ENCODE results near the gene LILRA6. TPM values are rescaled to one million over a fixed set of nuclear protein-coding genes. Genes with fewer than 3 reads are reported as not detected.
A peak's percentile ranks its signal among the peaks of the same experiment; 100 is the strongest.
"Not testable (repeated sequence)": the region's sequence is repeated elsewhere in the genome, so short reads cannot be mapped to it uniquely, and the experiment has no call there.

The LILRA6 gene
- total RNA-seq, 1 donor = not detected

GRCh38 chr19:54247106-54247930, 4.7 kb upstream of the LILRA6 start:
- no peaks in the 10 kb centered on the region for H3K79me2 ChIP-seq (ENCODE audit: insufficient read depth, low read length)
- H3K4me1 ChIP-seq (ENCODE audit: insufficient read depth, low read length) = peaks cover 3% of the 10 kb centered on the region
- H3K27ac ChIP-seq (ENCODE audit: low read depth, low read length) = no peak overlapping the region
- no peaks in the 10 kb centered on the region for H4K20me1 ChIP-seq (ENCODE audit: insufficient read depth, low read length)
- no peaks in the 10 kb centered on the region for H3K9me3 ChIP-seq (ENCODE audit: low read depth, low read length)
- no peaks in the 10 kb centered on the region for H3K36me3 ChIP-seq (ENCODE audit: insufficient read depth, low read length)
- H2AFZ ChIP-seq (ENCODE audit: low read length) = peak overlapping the region; percentile 58
- peak overlapping the region; percentile 39 for H3K4me3 ChIP-seq (ENCODE audit: insufficient read depth, low read length)
- TF ChIP-seq CTCF (IDR thresholded peaks at IDR 0.05; ENCODE audit: extremely low read depth, low read depth, low read length) = no peak
- peak overlapping the region; percentile 69 for H3K4me2 ChIP-seq (ENCODE audit: insufficient read depth, low read length)
- no peaks in the 10 kb centered on the region for H3K27me3 ChIP-seq (ENCODE audit: insufficient read depth, low read length)
- DNase-seq (ENCODE audit: insufficient read length, low spot score, missing footprints) = peak; percentile 80

GRCh38 chr19:54245936-54246335, 3.3 kb upstream of the LILRA6 start:
- H2AFZ ChIP-seq (ENCODE audit: low read length) = no peak overlapping the region
- peaks cover 3% of the 10 kb centered on the region for H3K4me1 ChIP-seq (ENCODE audit: insufficient read depth, low read length)
- H3K4me2 ChIP-seq (ENCODE audit: insufficient read depth, low read length) = no peak overlapping the region
- no peaks in the 10 kb centered on the region for H3K9me3 ChIP-seq (ENCODE audit: low read depth, low read length)
- no peaks in the 10 kb centered on the region for H3K36me3 ChIP-seq (ENCODE audit: insufficient read depth, low read length)
- no peaks in the 10 kb centered on the region for H3K79me2 ChIP-seq (ENCODE audit: insufficient read depth, low read length)
- H3K27ac ChIP-seq (ENCODE audit: low read depth, low read length) = no peak overlapping the region
- peak; percentile 35 for DNase-seq (ENCODE audit: insufficient read length, low spot score, missing footprints)
- H3K4me3 ChIP-seq (ENCODE audit: insufficient read depth, low read length) = no peak overlapping the region
- no peaks in the 10 kb centered on the region for H3K27me3 ChIP-seq (ENCODE audit: insufficient read depth, low read length)
- TF ChIP-seq CTCF (IDR thresholded peaks at IDR 0.05; ENCODE audit: extremely low read depth, low read depth, low read length) = no peak
- H4K20me1 ChIP-seq (ENCODE audit: insufficient read depth, low read length) = no peaks in the 10 kb centered on the region

GRCh38 chr19:54243809-54244208, 1.2 kb upstream of the LILRA6 start:
- not testable (repeated sequence) for H2AFZ ChIP-seq (ENCODE audit: low read length); H3K27me3 ChIP-seq (ENCODE audit: insufficient read depth, low read length); H3K27ac ChIP-seq (ENCODE audit: low read depth, low read length); H3K36me3 ChIP-seq (ENCODE audit: insufficient read depth, low read length); H3K4me3 ChIP-seq (ENCODE audit: insufficient read depth, low read length); H3K79me2 ChIP-seq (ENCODE audit: insufficient read depth, low read length); H3K4me1 ChIP-seq (ENCODE audit: insufficient read depth, low read length); H3K9me3 ChIP-seq (ENCODE audit: low read depth, low read length); H3K4me2 ChIP-seq (ENCODE audit: insufficient read depth, low read length); DNase-seq (ENCODE audit: insufficient read length, low spot score, missing footprints); H4K20me1 ChIP-seq (ENCODE audit: insufficient read depth, low read length)

GRCh38 chr19:54242234-54242633, 356 bp downstream of the LILRA6 start:
- H3K27ac ChIP-seq (ENCODE audit: low read depth, low read length); DNase-seq (ENCODE audit: insufficient read length, low spot score, missing footprints); H3K9me3 ChIP-seq (ENCODE audit: low read depth, low read length); H4K20me1 ChIP-seq (ENCODE audit: insufficient read depth, low read length); H2AFZ ChIP-seq (ENCODE audit: low read length); H3K4me1 ChIP-seq (ENCODE audit: insufficient read depth, low read length); H3K4me2 ChIP-seq (ENCODE audit: insufficient read depth, low read length); H3K27me3 ChIP-seq (ENCODE audit: insufficient read depth, low read length); H3K36me3 ChIP-seq (ENCODE audit: insufficient read depth, low read length); H3K4me3 ChIP-seq (ENCODE audit: insufficient read depth, low read length); H3K79me2 ChIP-seq (ENCODE audit: insufficient read depth, low read length): not testable (repeated sequence)

GRCh38 chr19:54240372-54241336, 1.9 kb downstream of the LILRA6 start:
- not testable (repeated sequence) for H3K9me3 ChIP-seq (ENCODE audit: low read depth, low read length); H3K4me1 ChIP-seq (ENCODE audit: insufficient read depth, low read length); H4K20me1 ChIP-seq (ENCODE audit: insufficient read depth, low read length); H2AFZ ChIP-seq (ENCODE audit: low read length); H3K36me3 ChIP-seq (ENCODE audit: insufficient read depth, low read length); H3K79me2 ChIP-seq (ENCODE audit: insufficient read depth, low read length); H3K27me3 ChIP-seq (ENCODE audit: insufficient read depth, low read length); H3K27ac ChIP-seq (ENCODE audit: low read depth, low read length); H3K4me2 ChIP-seq (ENCODE audit: insufficient read depth, low read length); DNase-seq (ENCODE audit: insufficient read length, low spot score, missing footprints); H3K4me3 ChIP-seq (ENCODE audit: insufficient read depth, low read length)

- H3K36me3 ChIP-seq (ENCODE audit: insufficient read depth, low read length); H3K4me1 ChIP-seq (ENCODE audit: insufficient read depth, low read length); H3K9me3 ChIP-seq (ENCODE audit: low read depth, low read length); H3K27ac ChIP-seq (ENCODE audit: low read depth, low read length); H2AFZ ChIP-seq (ENCODE audit: low read length); H4K20me1 ChIP-seq (ENCODE audit: insufficient read depth, low read length); H3K4me2 ChIP-seq (ENCODE audit: insufficient read depth, low read length); DNase-seq (ENCODE audit: insufficient read length, low spot score, missing footprints); H3K27me3 ChIP-seq (ENCODE audit: insufficient read depth, low read length); H3K4me3 ChIP-seq (ENCODE audit: insufficient read depth, low read length); H3K79me2 ChIP-seq (ENCODE audit: insufficient read depth, low read length): not testable (repeated sequence)
Measured at GRCh38 chr19:54239491-54240371, 2.9 kb downstream of the LILRA6 start.

All from osteoblast (primary cell).